Mesendoderm (in vitro differentiated cells): ENCODE results near the gene RNU2-63P.

Experiments used
- DNase-seq: peaks from one replicate; pipeline ENCODE4 v3.0.0; 2013
- H2AK5ac ChIP-seq: 2 replicates; pipeline ENCODE4 v1.6.1; 2013; ENCODE audit warnings: low read length, inconsistent platforms
- H2BK120ac ChIP-seq: 2 replicates; pipeline ENCODE4 v1.6.1; 2013; ENCODE audit warnings: low read depth, mild to moderate bottlenecking, low read length, moderate library complexity, mixed read lengths
- H2BK15ac ChIP-seq: replicated peaks from 2 replicates; pipeline ENCODE4 v1.6.1; 2013; ENCODE audit warnings: low read depth, mild to moderate bottlenecking, moderate library complexity
- H2BK5ac ChIP-seq: 2 replicates; pipeline ENCODE4 v1.6.1; 2013; ENCODE audit warnings: low read length, inconsistent platforms
- H3K18ac ChIP-seq: 2 replicates; pipeline ENCODE4 v1.6.1; 2013; ENCODE audit warnings: mild to moderate bottlenecking, low read length, mixed read lengths
- H3K23ac ChIP-seq: one replicate; pipeline ENCODE4 v1.6.1; 2013; ENCODE audit warnings: low read length
- H3K27ac ChIP-seq: 2 replicates; pipeline ENCODE4 v1.5.1; 2013; ENCODE audit warnings: low read depth, mild to moderate bottlenecking, inconsistent platforms, low read length, moderate library complexity
- H3K27me3 ChIP-seq: 2 replicates; pipeline ENCODE4 v1.6.1; 2013; ENCODE audit warnings: low read length, control low read depth, mild to moderate bottlenecking, inconsistent platforms; ENCODE audit not compliant: insufficient read depth, poor library complexity
- H3K36me3 ChIP-seq: 2 replicates; pipeline ENCODE4 v1.6.1; 2013; ENCODE audit warnings: low read length, inconsistent platforms; ENCODE audit not compliant: control insufficient read depth, insufficient read depth
- H3K4ac ChIP-seq: one replicate; pipeline ENCODE4 v1.6.1; 2013; ENCODE audit warnings: low read depth, mild to moderate bottlenecking, low read length, moderate library complexity
- H3K4me1 ChIP-seq: 2 replicates; pipeline ENCODE4 v1.6.1; 2013; ENCODE audit warnings: low read depth, low read length, inconsistent platforms; ENCODE audit not compliant: control insufficient read depth
- H3K4me2 ChIP-seq: 2 replicates; pipeline ENCODE4 v1.6.1; 2013; ENCODE audit warnings: low read length
- H3K4me3 ChIP-seq: 2 replicates; pipeline ENCODE4 v1.5.1; 2013; ENCODE audit warnings: mild to moderate bottlenecking, low read length
- H3K56ac ChIP-seq: one replicate; pipeline ENCODE4 v1.6.1; 2013; ENCODE audit warnings: low read length
- H3K79me1 ChIP-seq: 2 replicates; pipeline ENCODE4 v1.6.1; 2013; ENCODE audit warnings: low read length, inconsistent platforms
- H3K79me2 ChIP-seq: 2 replicates; pipeline ENCODE4 v1.6.1; 2013; ENCODE audit warnings: mild to moderate bottlenecking, low read length; ENCODE audit not compliant: control insufficient read depth, insufficient read depth
- H3K9ac ChIP-seq: 2 replicates; pipeline ENCODE4 v1.6.1; 2013; ENCODE audit warnings: low read length, inconsistent platforms
- H4K5ac ChIP-seq: one replicate; pipeline ENCODE4 v1.6.1; 2013; ENCODE audit warnings: low read length
- H4K8ac ChIP-seq: one replicate; pipeline ENCODE4 v1.6.1; 2013; ENCODE audit warnings: low read depth, mild to moderate bottlenecking, control low read depth, low read length, moderate library complexity
- WGBS: extraction: QIAGEN DNeasy Blood & Tissue Kit; methylation state at CpG from one replicate; pipeline ENCODE4 v1.1.7; 2013; ENCODE audit warnings: low lambda C conversion rate, missing lambda C conversion rate; ENCODE audit not compliant: insufficient coverage; ENCODE audit errors: extremely low coverage; 5-methylcytosine and 5-hydroxymethylcytosine counted together

Gene RNU2-63P

GRCh38 chr2:88036606-88037005 lies 20.3 kb upstream of the RNU2-63P start:
- Histone ChIP-seq H4K8ac (no peak overlapping the region), H3K4me1 (no peaks in the 10 kb centered on the region), H3K27ac (no peak overlapping the region), H3K18ac (no peak overlapping the region), H3K79me2 (no peaks in the 10 kb centered on the region), H2AK5ac (no peak overlapping the region), H2BK120ac (no peak overlapping the region), H3K4me3 (no peak overlapping the region), H3K4me2 (no peak overlapping the region), H3K9ac (no peak overlapping the region), H2BK15ac (no peak overlapping the region), H3K27me3 (no peaks in the 10 kb centered on the region), H4K5ac (no peak overlapping the region), H3K23ac (no peak overlapping the region), H3K4ac (no peak overlapping the region), H3K36me3 (no peaks in the 10 kb centered on the region), H3K56ac (no peak overlapping the region), H3K79me1 (no peaks in the 10 kb centered on the region), H2BK5ac (no peak overlapping the region)
- DNase-seq: no peak

- no peaks in the 10 kb centered on the region for H3K27me3 ChIP-seq
- H2BK120ac ChIP-seq: no peak overlapping the region
- no peak overlapping the region for H3K56ac ChIP-seq
- H3K4me3 ChIP-seq: no peak overlapping the region
- no peaks in the 10 kb centered on the region for H3K36me3 ChIP-seq
- no peak overlapping the region for H2AK5ac ChIP-seq
- H4K8ac ChIP-seq: no peak overlapping the region
- no peaks in the 10 kb centered on the region for H3K79me1 ChIP-seq
- no peak overlapping the region for H3K18ac ChIP-seq
- H3K27ac ChIP-seq: no peak overlapping the region
- no peak overlapping the region for H3K4me2 ChIP-seq
- WGBS: no CpG with 5 or more reads among the region's 2 CpGs
- DNase-seq: no peak
- H3K4ac ChIP-seq: no peak overlapping the region
- no peak overlapping the region for H4K5ac ChIP-seq
- no peaks in the 10 kb centered on the region for H3K79me2 ChIP-seq
- H2BK5ac ChIP-seq: no peak overlapping the region
- H2BK15ac ChIP-seq: no peak overlapping the region
- H3K4me1 ChIP-seq: no peaks in the 10 kb centered on the region
- no peak overlapping the region for H3K23ac ChIP-seq
- no peak overlapping the region for H3K9ac ChIP-seq
Observed at GRCh38 chr2:88036182-88036581, 19.8 kb upstream of the RNU2-63P start.

- DNase-seq: no peak
- WGBS: no CpG with 5 or more reads among the region's 7 CpGs
- Histone ChIP-seq H3K4ac (no peak overlapping the region), H3K4me2 (no peak overlapping the region), H3K18ac (no peak overlapping the region), H3K27ac (no peak overlapping the region), H3K23ac (no peak overlapping the region), H3K27me3 (no peaks in the 10 kb centered on the region), H4K8ac (no peak overlapping the region), H3K79me1 (no peaks in the 10 kb centered on the region), H2BK120ac (no peak overlapping the region), H2AK5ac (no peak overlapping the region), H3K4me1 (no peaks in the 10 kb centered on the region), H3K56ac (no peak overlapping the region), H4K5ac (no peak overlapping the region), H2BK15ac (no peak overlapping the region), H3K9ac (no peak overlapping the region), H2BK5ac (no peak overlapping the region), H3K79me2 (no peaks in the 10 kb centered on the region), H3K4me3 (no peak overlapping the region), H3K36me3 (no peaks in the 10 kb centered on the region)
Observed at GRCh38 chr2:88032070-88032702, 15.8 kb upstream of the RNU2-63P start.

GRCh38 chr2:88028931-88029330 lies 12.6 kb upstream of the RNU2-63P start:
- H3K9ac ChIP-seq: no peak overlapping the region
- H3K18ac ChIP-seq: no peak overlapping the region
- DNase-seq: no peak
- no peaks in the 10 kb centered on the region for H3K79me2 ChIP-seq
- no peak overlapping the region for H3K23ac ChIP-seq
- H3K4ac ChIP-seq: no peak overlapping the region
- no peaks in the 10 kb centered on the region for H3K27me3 ChIP-seq
- H2BK5ac ChIP-seq: no peak overlapping the region
- H3K27ac ChIP-seq: no peak overlapping the region
- H3K4me3 ChIP-seq: no peak overlapping the region
- no peak overlapping the region for H2BK120ac ChIP-seq
- WGBS: no CpG with 5 or more reads among the region's 4 CpGs
- no peaks in the 10 kb centered on the region for H3K79me1 ChIP-seq
- no peaks in the 10 kb centered on the region for H3K4me1 ChIP-seq
- no peak overlapping the region for H3K56ac ChIP-seq
- H2BK15ac ChIP-seq: no peak overlapping the region
- no peak overlapping the region for H4K8ac ChIP-seq
- H3K36me3 ChIP-seq: no peaks in the 10 kb centered on the region
- H3K4me2 ChIP-seq: no peak overlapping the region
- no peak overlapping the region for H2AK5ac ChIP-seq
- H4K5ac ChIP-seq: no peak overlapping the region

- Histone ChIP-seq H3K79me1 (no peaks in the 10 kb centered on the region), H3K4me2 (no peak overlapping the region), H3K4ac (no peak overlapping the region), H3K79me2 (no peaks in the 10 kb centered on the region), H2BK15ac (no peak overlapping the region), H2AK5ac (no peak overlapping the region), H3K36me3 (no peaks in the 10 kb centered on the region), H3K18ac (no peak overlapping the region), H2BK5ac (no peak overlapping the region), H3K4me3 (no peak overlapping the region), H4K8ac (no peak overlapping the region), H3K4me1 (no peaks in the 10 kb centered on the region), H2BK120ac (no peak overlapping the region), H3K56ac (no peak overlapping the region), H3K9ac (no peak overlapping the region), H4K5ac (no peak overlapping the region), H3K27ac (no peak overlapping the region), H3K23ac (no peak overlapping the region), H3K27me3 (no peaks in the 10 kb centered on the region)
- no CpG with 5 or more reads among the region's 10 CpGs for WGBS
- DNase-seq: no peak
Observed at GRCh38 chr2:88027697-88028389, 11.5 kb upstream of the RNU2-63P start.

GRCh38 chr2:88024509-88024908 lies 8.2 kb upstream of the RNU2-63P start:
- H4K5ac ChIP-seq: no peak overlapping the region
- H2AK5ac ChIP-seq: no peak overlapping the region
- no peaks in the 10 kb centered on the region for H3K79me2 ChIP-seq
- H2BK120ac ChIP-seq: no peak overlapping the region
- H3K4ac ChIP-seq: no peak overlapping the region
- DNase-seq: peak; percentile 85
- H3K18ac ChIP-seq: no peak overlapping the region
- H3K27ac ChIP-seq: no peak overlapping the region
- no CpG with 5 or more reads among the region's 6 CpGs for WGBS
- no peaks in the 10 kb centered on the region for H3K27me3 ChIP-seq
- H3K4me2 ChIP-seq: no peak overlapping the region
- H3K56ac ChIP-seq: no peak overlapping the region
- H3K9ac ChIP-seq: no peak overlapping the region
- H3K4me3 ChIP-seq: no peak overlapping the region
- no peak overlapping the region for H3K23ac ChIP-seq
- H3K79me1 ChIP-seq: no peaks in the 10 kb centered on the region
- H2BK15ac ChIP-seq: no peak overlapping the region
- H3K36me3 ChIP-seq: no peaks in the 10 kb centered on the region
- no peak overlapping the region for H2BK5ac ChIP-seq
- H4K8ac ChIP-seq: no peak overlapping the region
- H3K4me1 ChIP-seq: no peaks in the 10 kb centered on the region
